ENCODE data around the gene GJE1. TPM values are rescaled to one million over a fixed set of nuclear protein-coding genes. Genes with fewer than 3 reads are reported as not detected.

Gene GJE1
- total RNA-seq, 2 donors from 2014 or later, result not detected

DNA sequence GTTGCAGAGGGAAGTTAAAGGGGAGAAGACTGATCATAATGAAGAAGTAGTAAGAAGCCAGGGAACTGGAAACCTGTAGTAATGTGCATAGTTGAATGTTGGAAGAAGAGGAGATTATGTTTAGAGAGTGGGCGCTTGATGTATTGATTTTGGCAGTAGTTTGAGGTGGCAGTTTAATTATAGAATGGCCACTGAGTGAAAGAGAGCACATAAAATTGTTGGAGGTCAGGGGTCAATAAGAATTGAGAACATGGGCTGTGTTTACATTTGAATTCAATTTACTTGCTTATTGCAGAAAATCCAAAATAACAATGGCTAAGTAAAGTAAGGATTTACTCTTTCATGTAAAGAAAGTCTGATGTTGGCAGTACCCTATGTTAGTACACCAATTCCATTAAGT, 30.1 kb downstream of the GJE1 start:
- Mint-ChIP-seq H3K4me3 (no peak overlapping the region), H3K4me1 (peaks cover 19% of the 10 kb centered on the region), H3K36me3 (ENCODE audit: low read depth) (peaks cover 15% of the 10 kb centered on the region), H3K9me3 (no peaks in the 10 kb centered on the region), H3K27me3 (ENCODE audit: insufficient read depth) (no peaks in the 10 kb centered on the region), H3K27ac (no peak overlapping the region)
- TF ChIP-seq, protein P1, sequence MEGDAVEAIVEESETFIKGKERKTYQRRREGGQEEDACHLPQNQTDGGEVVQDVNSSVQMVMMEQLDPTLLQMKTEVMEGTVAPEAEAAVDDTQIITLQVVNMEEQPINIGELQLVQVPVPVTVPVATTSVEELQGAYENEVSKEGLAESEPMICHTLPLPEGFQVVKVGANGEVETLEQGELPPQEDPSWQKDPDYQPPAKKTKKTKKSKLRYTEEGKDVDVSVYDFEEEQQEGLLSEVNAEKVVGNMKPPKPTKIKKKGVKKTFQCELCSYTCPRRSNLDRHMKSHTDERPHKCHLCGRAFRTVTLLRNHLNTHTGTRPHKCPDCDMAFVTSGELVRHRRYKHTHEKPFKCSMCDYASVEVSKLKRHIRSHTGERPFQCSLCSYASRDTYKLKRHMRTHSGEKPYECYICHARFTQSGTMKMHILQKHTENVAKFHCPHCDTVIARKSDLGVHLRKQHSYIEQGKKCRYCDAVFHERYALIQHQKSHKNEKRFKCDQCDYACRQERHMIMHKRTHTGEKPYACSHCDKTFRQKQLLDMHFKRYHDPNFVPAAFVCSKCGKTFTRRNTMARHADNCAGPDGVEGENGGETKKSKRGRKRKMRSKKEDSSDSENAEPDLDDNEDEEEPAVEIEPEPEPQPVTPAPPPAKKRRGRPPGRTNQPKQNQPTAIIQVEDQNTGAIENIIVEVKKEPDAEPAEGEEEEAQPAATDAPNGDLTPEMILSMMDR (conservative IDR thresholded peaks at IDR 0.05), result no peak
- H3K36me3 ChIP-seq (ENCODE audit: control insufficient read depth, insufficient read depth, low read length), result peaks cover 16% of the 10 kb centered on the region
- 92 to 100% methylated on average over 1 of the region's 1 CpG for WGBS, 2 experiments (ENCODE audit: insufficient coverage in 1 of 2, insufficient read length in 1 of 2)
- no peak overlapping the region for H3K4me3 ChIP-seq (ENCODE audit: low read length)
- no peak overlapping the region for H3K27ac ChIP-seq (ENCODE audit: low read depth, low read length)
- H3K4me1 ChIP-seq (ENCODE audit: control insufficient read depth, insufficient read depth, low read length), result no peaks in the 10 kb centered on the region
- H3K27me3 ChIP-seq (ENCODE audit: control insufficient read depth, insufficient read depth, low read length, poor library complexity, severe bottlenecking), result no peaks in the 10 kb centered on the region
- no peaks in the 10 kb centered on the region for H3K9me3 ChIP-seq (ENCODE audit: control insufficient read depth, low read length)
- H3K9ac ChIP-seq (ENCODE audit: extremely low read depth, low read length, poor library complexity, severe bottlenecking), result no peak overlapping the region
- DNase-seq, result no peak

DNA sequence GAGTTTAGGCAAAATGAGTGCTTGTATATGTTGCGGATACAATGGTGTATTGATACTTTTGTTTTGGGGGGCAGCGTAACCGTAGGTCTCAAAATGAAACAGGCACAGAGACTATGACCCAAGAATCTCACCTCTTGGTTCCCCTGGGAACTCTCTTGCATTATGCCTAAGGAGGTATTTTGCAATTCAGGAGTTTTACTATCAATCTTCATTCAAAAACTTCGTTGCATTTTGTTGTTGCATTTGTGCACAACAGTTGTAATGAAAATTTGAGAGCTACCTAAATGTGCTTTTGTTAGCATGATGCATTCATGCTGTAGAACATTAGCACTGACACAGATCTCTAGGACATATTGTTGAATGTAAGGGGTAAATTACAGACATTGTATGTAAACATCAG, 32.5 kb downstream of the GJE1 start:
- Histone ChIP-seq H3K9ac (ENCODE audit: extremely low read depth, low read length, poor library complexity, severe bottlenecking) (no peak overlapping the region), H3K27ac (ENCODE audit: low read depth, low read length) (no peak overlapping the region), H3K36me3 (ENCODE audit: control insufficient read depth, insufficient read depth, low read length) (peaks cover 33% of the 10 kb centered on the region), H3K27me3 (ENCODE audit: control insufficient read depth, insufficient read depth, low read length, poor library complexity, severe bottlenecking) (no peaks in the 10 kb centered on the region), H3K9me3 (ENCODE audit: control insufficient read depth, low read length) (no peaks in the 10 kb centered on the region), H3K4me3 (ENCODE audit: low read length) (no peak overlapping the region), H3K4me1 (ENCODE audit: control insufficient read depth, insufficient read depth, low read length) (no peaks in the 10 kb centered on the region)
- no peak for DNase-seq
- Mint-ChIP-seq H3K36me3 (ENCODE audit: low read depth) (peaks cover 15% of the 10 kb centered on the region), H3K4me1 (peaks cover 19% of the 10 kb centered on the region), H3K27ac (peak overlapping the region; percentile 73), H3K9me3 (no peaks in the 10 kb centered on the region), H3K27me3 (ENCODE audit: insufficient read depth) (no peaks in the 10 kb centered on the region), H3K4me3 (no peak overlapping the region)
- WGBS, 2 experiments (ENCODE audit: insufficient coverage in 1 of 2, insufficient read length in 1 of 2), result 93 to 94% methylated on average over 3 to 4 of the region's 4 CpGs
- TF ChIP-seq, protein P1 (conservative IDR thresholded peaks at IDR 0.05), result no peak

DNA sequence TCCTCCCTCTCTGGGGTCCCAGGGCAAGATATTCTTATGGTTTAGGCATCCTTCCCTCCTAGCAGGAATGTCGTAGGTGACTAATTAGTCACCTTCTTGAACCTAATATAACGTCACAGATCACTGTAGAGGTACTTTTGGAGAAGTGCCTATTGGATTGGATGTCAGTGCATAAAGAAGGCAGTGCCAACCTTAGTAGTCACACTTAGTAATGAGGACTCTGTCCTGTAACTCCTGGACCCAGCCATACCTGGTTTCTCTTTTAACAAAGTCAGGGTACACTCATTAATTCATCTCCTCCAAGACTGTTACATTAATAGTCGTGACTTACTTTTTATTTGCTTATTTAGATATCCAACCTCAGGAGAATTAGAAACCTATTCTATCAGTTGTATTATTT, 34.3 kb downstream of the GJE1 start:
- no peak overlapping the region for H3K4me3 ChIP-seq (ENCODE audit: low read length)
- H3K27me3 ChIP-seq (ENCODE audit: control insufficient read depth, insufficient read depth, low read length, poor library complexity, severe bottlenecking), result no peaks in the 10 kb centered on the region
- no peaks in the 10 kb centered on the region for H3K27me3 Mint-ChIP-seq (ENCODE audit: insufficient read depth)
- WGBS, 2 experiments (ENCODE audit: insufficient coverage in 1 of 2, insufficient read length in 1 of 2), result 94% methylated on average over 3 of the region's 3 CpGs; no CpG with 5 or more reads in 1 of the 2 experiments
- peaks cover 27% of the 10 kb centered on the region for H3K36me3 Mint-ChIP-seq (ENCODE audit: low read depth)
- no peak overlapping the region for H3K27ac Mint-ChIP-seq
- TF ChIP-seq, protein P1 (conservative IDR thresholded peaks at IDR 0.05), result no peak
- H3K9ac ChIP-seq (ENCODE audit: extremely low read depth, low read length, poor library complexity, severe bottlenecking), result no peak overlapping the region
- DNase-seq, result no peak
- no peak overlapping the region for H3K27ac ChIP-seq (ENCODE audit: low read depth, low read length)
- H3K4me3 Mint-ChIP-seq, result no peak overlapping the region
- no peaks in the 10 kb centered on the region for H3K4me1 ChIP-seq (ENCODE audit: control insufficient read depth, insufficient read depth, low read length)
- no peaks in the 10 kb centered on the region for H3K9me3 Mint-ChIP-seq
- H3K9me3 ChIP-seq (ENCODE audit: control insufficient read depth, low read length), result no peaks in the 10 kb centered on the region
- H3K4me1 Mint-ChIP-seq, result peaks cover 19% of the 10 kb centered on the region
- peaks cover 47% of the 10 kb centered on the region for H3K36me3 ChIP-seq (ENCODE audit: control insufficient read depth, insufficient read depth, low read length)

All from endodermal cell (in vitro differentiated cells).